ENCODE data around the gene NAALADL2. TPM values are rescaled to one million over a fixed set of nuclear protein-coding genes. Genes with fewer than 3 reads are reported as not detected.

The NAALADL2 gene
- total RNA-seq, 1 donor from 2014 or later, result 1.6 TPM

GRCh38 chr3:175108613-175109151, 249.5 kb downstream of the NAALADL2 start:
- no peaks in the 10 kb centered on the region for H3K36me3 Mint-ChIP-seq (ENCODE audit: unreplicated experiment)
- H3K4me3 Mint-ChIP-seq (ENCODE audit: unreplicated experiment), result no peak overlapping the region
- H3K9me3 Mint-ChIP-seq (ENCODE audit: unreplicated experiment), result no peaks in the 10 kb centered on the region
- no peak for TF ChIP-seq CTCF (IDR thresholded peaks at IDR 0.05; ENCODE audit: partially characterized antibody, unreplicated experiment)
- H3K27me3 Mint-ChIP-seq (ENCODE audit: unreplicated experiment), result peaks cover 2% of the 10 kb centered on the region
- no peak for DNase-seq
- H3K4me1 Mint-ChIP-seq (ENCODE audit: low read depth, unreplicated experiment), result peaks cover 5% of the 10 kb centered on the region
- H3K27ac Mint-ChIP-seq (ENCODE audit: unreplicated experiment), result no peak overlapping the region

DNA sequence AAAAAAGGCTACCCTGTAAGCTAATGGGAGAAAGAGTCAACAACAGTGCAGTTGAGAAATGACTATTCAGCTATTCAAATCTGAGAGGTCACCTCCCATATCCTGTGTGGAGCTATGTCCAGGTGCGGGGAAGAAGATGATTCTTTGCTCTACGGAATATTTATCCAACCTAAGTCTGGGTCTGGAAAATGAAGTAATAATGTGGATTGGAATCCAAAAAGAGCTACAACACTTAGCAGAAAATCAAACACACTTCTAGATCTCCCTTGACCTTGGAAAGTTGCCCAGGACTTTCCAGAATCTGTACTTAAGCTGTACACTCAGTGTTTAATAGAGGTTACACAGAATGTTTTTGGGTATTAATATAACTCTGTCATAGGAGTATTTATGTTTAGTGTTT, 251.9 kb downstream of the NAALADL2 start:
- H3K36me3 Mint-ChIP-seq (ENCODE audit: unreplicated experiment), result no peaks in the 10 kb centered on the region

GRCh38 chr3:175118382-175118941, 259.3 kb downstream of the NAALADL2 start:
- Mint-ChIP-seq H3K9me3 (ENCODE audit: unreplicated experiment) (peaks cover 2% of the 10 kb centered on the region), H3K36me3 (ENCODE audit: unreplicated experiment) (no peaks in the 10 kb centered on the region)
- DNase-seq, result no peak

More for the DNA sequence above, 251.9 kb downstream of the NAALADL2 start:
- no peaks in the 10 kb centered on the region for H3K9me3 Mint-ChIP-seq (ENCODE audit: unreplicated experiment)
- peaks cover 10% of the 10 kb centered on the region for H3K4me1 Mint-ChIP-seq (ENCODE audit: low read depth, unreplicated experiment)
- DNase-seq, result no peak
- H3K27ac Mint-ChIP-seq (ENCODE audit: unreplicated experiment), result no peak overlapping the region
- no peak for TF ChIP-seq CTCF (IDR thresholded peaks at IDR 0.05; ENCODE audit: partially characterized antibody, unreplicated experiment)
- peaks cover 3% of the 10 kb centered on the region for H3K27me3 Mint-ChIP-seq (ENCODE audit: unreplicated experiment)
- no peak overlapping the region for H3K4me3 Mint-ChIP-seq (ENCODE audit: unreplicated experiment)

GRCh38 chr3:175121225-175121624, 262.1 kb downstream of the NAALADL2 start:
- H3K4me1 Mint-ChIP-seq (ENCODE audit: low read depth, unreplicated experiment), result no peaks in the 10 kb centered on the region
- H3K4me3 Mint-ChIP-seq (ENCODE audit: unreplicated experiment), result no peak overlapping the region
- DNase-seq, result no peak
- H3K9me3 Mint-ChIP-seq (ENCODE audit: unreplicated experiment), result peaks cover 2% of the 10 kb centered on the region
- peaks cover 4% of the 10 kb centered on the region for H3K36me3 Mint-ChIP-seq (ENCODE audit: unreplicated experiment)
- peak; percentile 48 for TF ChIP-seq CTCF (IDR thresholded peaks at IDR 0.05; ENCODE audit: partially characterized antibody, unreplicated experiment)
- H3K27me3 Mint-ChIP-seq (ENCODE audit: unreplicated experiment), result no peaks in the 10 kb centered on the region
- H3K27ac Mint-ChIP-seq (ENCODE audit: unreplicated experiment), result no peak overlapping the region

More at GRCh38 chr3:175118382-175118941, 259.3 kb downstream of the NAALADL2 start:
- no peak overlapping the region for H3K4me3 Mint-ChIP-seq (ENCODE audit: unreplicated experiment)
- TF ChIP-seq CTCF (IDR thresholded peaks at IDR 0.05; ENCODE audit: partially characterized antibody, unreplicated experiment), result no peak
- no peak overlapping the region for H3K27ac Mint-ChIP-seq (ENCODE audit: unreplicated experiment)
- peaks cover 2% of the 10 kb centered on the region for H3K27me3 Mint-ChIP-seq (ENCODE audit: unreplicated experiment)
- H3K4me1 Mint-ChIP-seq (ENCODE audit: low read depth, unreplicated experiment), result peaks cover 5% of the 10 kb centered on the region

DNA sequence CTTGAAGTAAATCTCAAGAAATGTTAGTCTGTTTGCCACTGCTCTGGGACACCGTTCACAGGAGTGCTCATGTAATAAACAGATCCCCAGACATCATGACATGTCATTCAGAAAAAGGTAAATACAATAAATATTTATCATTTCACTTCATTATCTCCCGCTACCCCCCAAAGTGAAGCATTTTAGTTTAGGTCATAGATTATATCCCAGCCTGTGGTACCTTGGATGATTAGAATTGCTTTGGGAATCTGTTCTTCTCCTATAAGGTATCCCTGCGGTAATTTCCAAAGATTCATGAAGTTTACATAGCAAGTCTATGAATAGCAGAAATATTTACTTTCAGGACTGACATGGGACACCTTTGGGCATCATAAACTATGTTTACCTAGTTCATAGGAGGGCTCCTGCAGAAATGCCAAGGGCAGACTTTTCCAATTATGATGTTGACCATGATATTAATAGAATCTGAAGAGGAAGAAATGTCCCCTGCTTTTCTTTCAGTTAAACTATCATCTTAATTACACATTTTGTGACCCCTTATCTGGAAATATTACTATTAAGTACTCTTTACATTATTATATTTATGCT, 268.0 kb downstream of the NAALADL2 start:
- Mint-ChIP-seq H3K4me3 (ENCODE audit: unreplicated experiment) (no peak overlapping the region), H3K27ac (ENCODE audit: unreplicated experiment) (no peak overlapping the region), H3K27me3 (ENCODE audit: unreplicated experiment) (peaks cover 1% of the 10 kb centered on the region), H3K4me1 (ENCODE audit: low read depth, unreplicated experiment) (no peaks in the 10 kb centered on the region), H3K36me3 (ENCODE audit: unreplicated experiment) (peaks cover 4% of the 10 kb centered on the region), H3K9me3 (ENCODE audit: unreplicated experiment) (no peaks in the 10 kb centered on the region)
- no peak for DNase-seq
- no peak for TF ChIP-seq CTCF (IDR thresholded peaks at IDR 0.05; ENCODE audit: partially characterized antibody, unreplicated experiment)

All from glutamatergic neuron (in vitro differentiated cells).